ENCODE results near the gene CALN1.

DNA sequence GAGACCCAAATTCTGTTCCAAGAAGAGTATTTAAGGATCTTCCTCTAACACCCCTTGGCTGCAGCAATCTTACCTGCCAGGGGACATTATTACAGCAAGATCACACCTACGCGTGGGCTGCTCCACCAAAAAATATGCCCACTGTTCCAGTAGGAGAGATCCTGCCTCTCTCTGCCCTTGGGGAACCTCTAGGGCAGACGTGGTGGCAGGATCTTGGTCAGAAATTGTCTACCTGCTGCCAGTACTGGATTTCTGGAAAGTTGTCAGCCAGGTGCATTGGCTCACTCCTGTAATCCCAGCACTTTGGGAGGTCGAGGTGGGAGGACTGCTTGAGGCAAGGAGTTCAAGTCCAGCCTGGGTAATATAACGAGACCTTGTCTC is 259.0 kb downstream of the CALN1 start:
- TF ChIP-seq, protein P1, sequence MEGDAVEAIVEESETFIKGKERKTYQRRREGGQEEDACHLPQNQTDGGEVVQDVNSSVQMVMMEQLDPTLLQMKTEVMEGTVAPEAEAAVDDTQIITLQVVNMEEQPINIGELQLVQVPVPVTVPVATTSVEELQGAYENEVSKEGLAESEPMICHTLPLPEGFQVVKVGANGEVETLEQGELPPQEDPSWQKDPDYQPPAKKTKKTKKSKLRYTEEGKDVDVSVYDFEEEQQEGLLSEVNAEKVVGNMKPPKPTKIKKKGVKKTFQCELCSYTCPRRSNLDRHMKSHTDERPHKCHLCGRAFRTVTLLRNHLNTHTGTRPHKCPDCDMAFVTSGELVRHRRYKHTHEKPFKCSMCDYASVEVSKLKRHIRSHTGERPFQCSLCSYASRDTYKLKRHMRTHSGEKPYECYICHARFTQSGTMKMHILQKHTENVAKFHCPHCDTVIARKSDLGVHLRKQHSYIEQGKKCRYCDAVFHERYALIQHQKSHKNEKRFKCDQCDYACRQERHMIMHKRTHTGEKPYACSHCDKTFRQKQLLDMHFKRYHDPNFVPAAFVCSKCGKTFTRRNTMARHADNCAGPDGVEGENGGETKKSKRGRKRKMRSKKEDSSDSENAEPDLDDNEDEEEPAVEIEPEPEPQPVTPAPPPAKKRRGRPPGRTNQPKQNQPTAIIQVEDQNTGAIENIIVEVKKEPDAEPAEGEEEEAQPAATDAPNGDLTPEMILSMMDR (IDR thresholded peaks at IDR 0.05) = no peak
- TF ChIP-seq ZFX (IDR thresholded peaks at IDR 0.05; ENCODE audit: borderline replicate concordance) = no peak

Measured in 22Rv1 (cell line).